ENCODE measurements around the gene TNFSF10. TPM values are rescaled to one million over a fixed set of nuclear protein-coding genes. Genes with fewer than 3 reads are reported as not detected.

TNFSF10 gene
- total RNA-seq, 2 experiments from 2014 or later: 5.1 to 6.8 TPM

DNA sequence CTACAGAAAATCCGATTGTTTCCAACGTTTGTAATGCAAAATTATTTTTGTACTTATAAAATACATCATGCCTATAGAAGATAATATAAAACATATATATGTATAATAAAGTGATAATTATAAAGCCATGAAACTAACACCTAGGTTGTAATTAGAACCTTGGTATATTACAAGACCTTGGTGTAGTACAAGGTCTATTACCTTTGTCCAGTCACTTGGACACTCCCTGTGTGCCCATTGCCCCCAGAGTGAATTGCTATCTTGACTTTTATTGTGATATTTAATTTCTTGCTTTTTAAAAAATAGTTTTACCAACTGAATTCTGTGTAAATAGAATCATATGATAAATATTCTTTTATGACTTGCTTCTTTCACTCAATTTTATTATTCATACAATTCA lies 20.7 kb upstream of the TNFSF10 start:
- no peaks in the 10 kb centered on the region for H3K9me2 ChIP-seq (ENCODE audit: insufficient read depth, low read length)
- H3K4me2 ChIP-seq (ENCODE audit: low read length): no peak overlapping the region
- H4K20me1 ChIP-seq (ENCODE audit: insufficient read depth, low read length): no peaks in the 10 kb centered on the region
- H3K36me3 ChIP-seq (ENCODE audit: insufficient read depth, low read length): no peaks in the 10 kb centered on the region
- no peaks in the 10 kb centered on the region for H3K4me1 ChIP-seq (ENCODE audit: insufficient read depth, low read length, poor library complexity, severe bottlenecking)
- intact Hi-C loops (cut with micrococcal nuclease; ENCODE audit: unreplicated experiment): no loop called here
- no TSS peak for BruUV-seq (replicated peaks)
- no peak for TF ChIP-seq EZH2phosphoT487 (IDR thresholded peaks at IDR 0.05; ENCODE audit: borderline replicate concordance, low read depth, low read length)
- TF ChIP-seq, protein P1, sequence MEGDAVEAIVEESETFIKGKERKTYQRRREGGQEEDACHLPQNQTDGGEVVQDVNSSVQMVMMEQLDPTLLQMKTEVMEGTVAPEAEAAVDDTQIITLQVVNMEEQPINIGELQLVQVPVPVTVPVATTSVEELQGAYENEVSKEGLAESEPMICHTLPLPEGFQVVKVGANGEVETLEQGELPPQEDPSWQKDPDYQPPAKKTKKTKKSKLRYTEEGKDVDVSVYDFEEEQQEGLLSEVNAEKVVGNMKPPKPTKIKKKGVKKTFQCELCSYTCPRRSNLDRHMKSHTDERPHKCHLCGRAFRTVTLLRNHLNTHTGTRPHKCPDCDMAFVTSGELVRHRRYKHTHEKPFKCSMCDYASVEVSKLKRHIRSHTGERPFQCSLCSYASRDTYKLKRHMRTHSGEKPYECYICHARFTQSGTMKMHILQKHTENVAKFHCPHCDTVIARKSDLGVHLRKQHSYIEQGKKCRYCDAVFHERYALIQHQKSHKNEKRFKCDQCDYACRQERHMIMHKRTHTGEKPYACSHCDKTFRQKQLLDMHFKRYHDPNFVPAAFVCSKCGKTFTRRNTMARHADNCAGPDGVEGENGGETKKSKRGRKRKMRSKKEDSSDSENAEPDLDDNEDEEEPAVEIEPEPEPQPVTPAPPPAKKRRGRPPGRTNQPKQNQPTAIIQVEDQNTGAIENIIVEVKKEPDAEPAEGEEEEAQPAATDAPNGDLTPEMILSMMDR (conservative IDR thresholded peaks at IDR 0.05; ENCODE audit: low read length): no peak
- H2AFZ ChIP-seq (ENCODE audit: low read length): no peak overlapping the region
- CTCF ChIA-PET (ENCODE audit: unreplicated experiment): no interaction called here
- POLR2A ChIA-PET: no interaction called here
- H3K9me3 ChIP-seq (ENCODE audit: low read length): no peaks in the 10 kb centered on the region
- no peak overlapping the region for H3K27ac ChIP-seq (ENCODE audit: low read depth, low read length, poor library complexity, severe bottlenecking)
- DNase-seq (ENCODE audit: low spot score): no peak
- H3K79me2 ChIP-seq (ENCODE audit: insufficient read depth, low read depth, low read length): no peaks in the 10 kb centered on the region
- H3K4me3 ChIP-seq (ENCODE audit: low read depth, low read length, poor library complexity, severe bottlenecking): no peak overlapping the region

DNA sequence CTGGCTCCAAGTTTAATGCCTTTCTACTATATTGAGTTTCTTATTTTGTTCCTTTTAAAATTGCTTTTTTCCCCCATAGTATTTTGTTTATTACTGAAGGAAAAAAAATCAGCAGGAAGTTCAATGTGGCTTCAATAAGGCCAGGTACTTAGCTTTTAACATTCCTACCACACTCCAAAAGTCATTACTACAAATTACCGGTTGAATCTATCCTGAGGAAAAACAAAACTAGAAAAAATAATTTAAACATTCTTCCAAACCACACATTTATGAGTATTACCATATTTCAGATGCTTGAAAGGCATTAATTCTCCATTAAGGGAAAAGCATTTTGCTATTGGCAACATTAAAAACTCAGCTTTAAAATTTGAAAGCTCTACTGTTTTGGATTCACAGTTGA lies 20.2 kb upstream of the TNFSF10 start:
- Histone ChIP-seq H3K9me3 (ENCODE audit: low read length) (no peaks in the 10 kb centered on the region), H3K4me2 (ENCODE audit: low read length) (no peak overlapping the region), H4K20me1 (ENCODE audit: insufficient read depth, low read length) (no peaks in the 10 kb centered on the region), H3K4me3 (ENCODE audit: low read depth, low read length, poor library complexity, severe bottlenecking) (no peak overlapping the region), H3K79me2 (ENCODE audit: insufficient read depth, low read depth, low read length) (no peaks in the 10 kb centered on the region), H3K9me2 (ENCODE audit: insufficient read depth, low read length) (no peaks in the 10 kb centered on the region), H3K4me1 (ENCODE audit: insufficient read depth, low read length, poor library complexity, severe bottlenecking) (no peaks in the 10 kb centered on the region), H2AFZ (ENCODE audit: low read length) (no peak overlapping the region), H3K27ac (ENCODE audit: low read depth, low read length, poor library complexity, severe bottlenecking) (no peak overlapping the region), H3K36me3 (ENCODE audit: insufficient read depth, low read length) (no peaks in the 10 kb centered on the region)
- DNase-seq (ENCODE audit: low spot score): no peak
- POLR2A ChIA-PET: interaction anchor here (0.8 kb wide), 1 partner anchor 9 kb away, joined by 3 read pairs; no protein-coding TSS in a partner anchor
- intact Hi-C loops (cut with micrococcal nuclease; ENCODE audit: unreplicated experiment): no loop called here
- TF ChIP-seq, protein P1 (conservative IDR thresholded peaks at IDR 0.05; ENCODE audit: low read length): no peak
- no peak for TF ChIP-seq EZH2phosphoT487 (IDR thresholded peaks at IDR 0.05; ENCODE audit: borderline replicate concordance, low read depth, low read length)
- no TSS peak for BruUV-seq (replicated peaks)
- CTCF ChIA-PET (ENCODE audit: unreplicated experiment): no interaction called here

DNA sequence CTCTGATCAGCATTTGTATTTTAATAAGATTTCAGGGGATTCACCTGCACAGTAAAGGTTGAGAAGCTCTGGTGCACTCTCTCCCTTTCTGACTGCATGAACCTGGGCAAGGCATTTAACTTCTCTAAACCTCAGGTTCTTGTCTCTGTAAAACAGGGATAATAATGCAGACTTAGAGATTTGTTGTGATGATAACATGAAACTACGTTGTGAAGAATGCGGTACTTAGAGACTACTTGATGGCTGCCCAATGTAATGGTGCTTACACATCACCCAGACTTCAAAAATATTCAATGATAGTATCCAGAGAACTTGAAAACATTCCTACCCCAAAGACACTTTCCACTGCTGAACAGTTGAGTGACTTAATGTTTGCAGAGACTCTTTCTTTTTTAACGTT lies 19.8 kb upstream of the TNFSF10 start:
- H2AFZ ChIP-seq (ENCODE audit: low read length): no peak overlapping the region
- no peak overlapping the region for H3K27ac ChIP-seq (ENCODE audit: low read depth, low read length, poor library complexity, severe bottlenecking)
- no peaks in the 10 kb centered on the region for H3K36me3 ChIP-seq (ENCODE audit: insufficient read depth, low read length)
- intact Hi-C loops (cut with micrococcal nuclease; ENCODE audit: unreplicated experiment): no loop called here
- H3K4me1 ChIP-seq (ENCODE audit: insufficient read depth, low read length, poor library complexity, severe bottlenecking): no peaks in the 10 kb centered on the region
- no peaks in the 10 kb centered on the region for H3K9me2 ChIP-seq (ENCODE audit: insufficient read depth, low read length)
- H3K9me3 ChIP-seq (ENCODE audit: low read length): no peaks in the 10 kb centered on the region
- BruUV-seq (replicated peaks): no TSS peak
- no peak for DNase-seq (ENCODE audit: low spot score)
- POLR2A ChIA-PET: interaction anchor here (0.8 kb wide), 1 partner anchor 10 kb away, joined by 3 read pairs; no protein-coding TSS in a partner anchor
- no peaks in the 10 kb centered on the region for H4K20me1 ChIP-seq (ENCODE audit: insufficient read depth, low read length)
- H3K4me2 ChIP-seq (ENCODE audit: low read length): no peak overlapping the region
- no peaks in the 10 kb centered on the region for H3K79me2 ChIP-seq (ENCODE audit: insufficient read depth, low read depth, low read length)
- no peak for TF ChIP-seq EZH2phosphoT487 (IDR thresholded peaks at IDR 0.05; ENCODE audit: borderline replicate concordance, low read depth, low read length)
- TF ChIP-seq, protein P1 (conservative IDR thresholded peaks at IDR 0.05; ENCODE audit: low read length): no peak
- CTCF ChIA-PET (ENCODE audit: unreplicated experiment): no interaction called here
- no peak overlapping the region for H3K4me3 ChIP-seq (ENCODE audit: low read depth, low read length, poor library complexity, severe bottlenecking)

Data from OCI-LY7 (cell line).